ENCODE measurements around the gene TMX4. TPM values are rescaled to one million over a fixed set of nuclear protein-coding genes. Genes with fewer than 3 reads are reported as not detected.

Gene TMX4
- total and polyA plus RNA-seq, 2 of the 8 experiments (the other 6 are each of a cell fraction or from before 2014, with no cell fraction given), result 2.1 to 7.8 TPM

DNA sequence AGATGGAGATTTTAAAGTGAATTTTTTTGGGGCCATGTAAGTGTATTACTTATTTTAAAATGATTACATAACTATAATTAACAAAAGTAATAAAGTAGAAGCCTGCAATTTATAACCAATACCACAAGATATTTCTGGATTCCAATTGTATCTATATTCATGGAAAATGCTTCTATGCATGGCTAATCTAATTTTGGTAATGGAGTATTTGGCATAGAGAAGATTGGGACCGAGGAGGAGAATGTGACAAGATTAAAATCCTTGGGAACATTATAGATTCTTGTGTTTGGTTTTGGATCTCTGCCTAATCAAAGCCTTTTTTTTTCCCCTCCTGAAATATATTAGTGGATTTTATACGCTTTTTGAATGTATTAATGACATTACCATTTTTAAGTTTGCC lies 12.9 kb upstream of the TMX4 start:
- Histone ChIP-seq H3K23ac (ENCODE audit: insufficient read length) (no peak overlapping the region), H3K79me1 (ENCODE audit: low read depth, low read length) (no peaks in the 10 kb centered on the region), H3K23me2 (ENCODE audit: low read depth, low read length) (no peaks in the 10 kb centered on the region), H3K4me2 (ENCODE audit: insufficient read depth in 1 of 2, low read depth in 2 of 2, low read length in 2 of 2) (no peak overlapping the region), H3K18ac (ENCODE audit: extremely low read depth, low read length) (no peak overlapping the region), H4K20me1 (replicated peaks in 1 of 2; ENCODE audit: control insufficient read depth in 1 of 2, insufficient read depth in 2 of 2, low read length in 2 of 2) (no peaks in the 10 kb centered on the region), H2BK12ac (ENCODE audit: low read depth, low read length) (no peak overlapping the region), H2BK15ac (ENCODE audit: low read length) (no peak overlapping the region), H3K9ac (replicated peaks in 1 of 4; ENCODE audit: extremely low read depth in 1 of 4, low read depth in 3 of 4, low read length in 3 of 4) (no peak overlapping the region), H2AFZ (ENCODE audit: low read length) (no peak overlapping the region), H3K4me3 (ENCODE audit: extremely low read depth in 1 of 4, insufficient read depth in 2 of 4, low read depth in 3 of 4, low read length in 4 of 4) (no peak overlapping the region), H2AK5ac (ENCODE audit: low read depth, low read length) (no peak overlapping the region), H2BK120ac (replicated peaks; ENCODE audit: low read depth, low read length) (no peak overlapping the region), H3K56ac (replicated peaks; ENCODE audit: insufficient read length, low read depth, low read length) (no peak overlapping the region), H3K36me3 (ENCODE audit: control insufficient read depth in 2 of 4, insufficient read depth in 4 of 4, low read length in 3 of 4) (no peaks in the 10 kb centered on the region), H3K14ac (ENCODE audit: insufficient read length) (no peak overlapping the region), H2BK20ac (ENCODE audit: low read length) (no peak overlapping the region), H4K91ac (replicated peaks; ENCODE audit: insufficient read length, low read length) (no peak overlapping the region), H3K9me3 (ENCODE audit: insufficient read depth in 2 of 2, low read depth in 1 of 2, low read length in 1 of 2) (no peaks in the 10 kb centered on the region), H3K4me1 (replicated peaks in 1 of 4; ENCODE audit: control insufficient read depth in 3 of 4, insufficient read depth in 4 of 4, low read length in 3 of 4) (no peaks in the 10 kb centered on the region), H3K27ac (ENCODE audit: low read depth, low read length) (no peak overlapping the region), H3K4ac (replicated peaks; ENCODE audit: insufficient read length, low read depth, low read length) (no peak overlapping the region), H4K5ac (ENCODE audit: insufficient read length, low read depth, low read length) (no peak overlapping the region), H3K79me2 (ENCODE audit: control insufficient read depth in 1 of 2, insufficient read depth in 2 of 2, low read length in 2 of 2) (no peaks in the 10 kb centered on the region), H3K27me3 (replicated peaks in 1 of 4; ENCODE audit: control insufficient read depth in 3 of 4, extremely low read depth in 1 of 4, insufficient read depth in 3 of 4, low read length in 3 of 4) (no peaks in the 10 kb centered on the region), H2BK5ac (ENCODE audit: low read depth, low read length) (no peak overlapping the region), H4K8ac (ENCODE audit: extremely low read depth, insufficient read depth, low read length) (no peak overlapping the region)
- FAIRE-seq, result no peak
- CTCF ChIA-PET (ENCODE audit: partially characterized antibody), result no interaction called here
- DNase-seq (ENCODE audit: low read depth in 1 of 2, low spot score in 2 of 2), result no peak
- 61% methylated on average over 2 of the region's 2 CpGs; no CpG with 5 or more reads in 1 of the 2 experiments for WGBS, 2 experiments (ENCODE audit: extremely low coverage in 1 of 2, insufficient coverage in 1 of 2, insufficient read length in 1 of 2, insufficient replicate concordance in 2 of 2, low coverage in 1 of 2, low lambda C conversion rate in 2 of 2, missing lambda C conversion rate in 1 of 2)
- POLR2A ChIA-PET (ENCODE audit: partially characterized antibody), result no interaction called here
- TF ChIP-seq, protein P1, sequence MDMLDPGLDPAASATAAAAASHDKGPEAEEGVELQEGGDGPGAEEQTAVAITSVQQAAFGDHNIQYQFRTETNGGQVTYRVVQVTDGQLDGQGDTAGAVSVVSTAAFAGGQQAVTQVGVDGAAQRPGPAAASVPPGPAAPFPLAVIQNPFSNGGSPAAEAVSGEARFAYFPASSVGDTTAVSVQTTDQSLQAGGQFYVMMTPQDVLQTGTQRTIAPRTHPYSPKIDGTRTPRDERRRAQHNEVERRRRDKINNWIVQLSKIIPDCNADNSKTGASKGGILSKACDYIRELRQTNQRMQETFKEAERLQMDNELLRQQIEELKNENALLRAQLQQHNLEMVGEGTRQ (IDR thresholded peaks at IDR 0.05; ENCODE audit: low read length), result no peak
- TF ChIP-seq, protein P2, sequence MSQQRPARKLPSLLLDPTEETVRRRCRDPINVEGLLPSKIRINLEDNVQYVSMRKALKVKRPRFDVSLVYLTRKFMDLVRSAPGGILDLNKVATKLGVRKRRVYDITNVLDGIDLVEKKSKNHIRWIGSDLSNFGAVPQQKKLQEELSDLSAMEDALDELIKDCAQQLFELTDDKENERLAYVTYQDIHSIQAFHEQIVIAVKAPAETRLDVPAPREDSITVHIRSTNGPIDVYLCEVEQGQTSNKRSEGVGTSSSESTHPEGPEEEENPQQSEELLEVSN (IDR thresholded peaks at IDR 0.05), result no peak
- TF ChIP-seq POLR2A (IDR thresholded peaks at IDR 0.05; ENCODE audit: control extremely low read depth in 1 of 2, low read depth in 2 of 2, low read length in 2 of 2) (no peak), TEAD4 (IDR thresholded peaks at IDR 0.05; ENCODE audit: low read depth, low read length) (no peak), EZH2 (IDR thresholded peaks at IDR 0.05; ENCODE audit: low read depth, low read length, severe bottlenecking) (no peak), CREB1 (IDR thresholded peaks at IDR 0.05) (no peak), BACH1 (IDR thresholded peaks at IDR 0.05; ENCODE audit: low read length) (no peak), RNF2 (IDR thresholded peaks at IDR 0.05; ENCODE audit: borderline replicate concordance, low read depth, low read length, missing control alignments, poor library complexity, severe bottlenecking) (no peak), RBBP5 (IDR thresholded peaks at IDR 0.05; ENCODE audit: borderline replicate concordance, low read depth, low read length) (no peak)
- TF ChIP-seq, protein P3, sequence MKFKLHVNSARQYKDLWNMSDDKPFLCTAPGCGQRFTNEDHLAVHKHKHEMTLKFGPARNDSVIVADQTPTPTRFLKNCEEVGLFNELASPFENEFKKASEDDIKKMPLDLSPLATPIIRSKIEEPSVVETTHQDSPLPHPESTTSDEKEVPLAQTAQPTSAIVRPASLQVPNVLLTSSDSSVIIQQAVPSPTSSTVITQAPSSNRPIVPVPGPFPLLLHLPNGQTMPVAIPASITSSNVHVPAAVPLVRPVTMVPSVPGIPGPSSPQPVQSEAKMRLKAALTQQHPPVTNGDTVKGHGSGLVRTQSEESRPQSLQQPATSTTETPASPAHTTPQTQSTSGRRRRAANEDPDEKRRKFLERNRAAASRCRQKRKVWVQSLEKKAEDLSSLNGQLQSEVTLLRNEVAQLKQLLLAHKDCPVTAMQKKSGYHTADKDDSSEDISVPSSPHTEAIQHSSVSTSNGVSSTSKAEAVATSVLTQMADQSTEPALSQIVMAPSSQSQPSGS (IDR thresholded peaks at IDR 0.05; ENCODE audit: low read length), result no peak
- TF ChIP-seq, protein P4, sequence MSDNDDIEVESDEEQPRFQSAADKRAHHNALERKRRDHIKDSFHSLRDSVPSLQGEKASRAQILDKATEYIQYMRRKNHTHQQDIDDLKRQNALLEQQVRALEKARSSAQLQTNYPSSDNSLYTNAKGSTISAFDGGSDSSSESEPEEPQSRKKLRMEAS (IDR thresholded peaks at IDR 0.05), result no peak

Data from H1 (cell line).